ENCODE results near the gene PRKACG.

The PRKACG gene

GRCh38 chr9:68980341-68980914 is 33.5 kb downstream of the PRKACG start:
- DNase-seq = no peak

GRCh38 chr9:68979538-68980314 is 34.2 kb downstream of the PRKACG start:
- DNase-seq = no peak

GRCh38 chr9:68978501-68978900 is 35.4 kb downstream of the PRKACG start:
- DNase-seq = no peak

GRCh38 chr9:68978066-68978465 is 35.8 kb downstream of the PRKACG start:
- no peak for DNase-seq

- DNase-seq = no peak
These were observed 38.4 kb downstream of the PRKACG start for GRCh38 chr9:68975365-68976043.

GRCh38 chr9:68974901-68975300 is 39.0 kb downstream of the PRKACG start:
- DNase-seq = no peak

- no peak for DNase-seq
These were observed 39.5 kb downstream of the PRKACG start for GRCh38 chr9:68974431-68974830.

GRCh38 chr9:68973619-68974018 is 40.3 kb downstream of the PRKACG start:
- no peak for DNase-seq

GRCh38 chr9:68970151-68970550 is 43.8 kb downstream of the PRKACG start:
- DNase-seq = no peak

GRCh38 chr9:68969538-68969937 is 44.4 kb downstream of the PRKACG start:
- no peak for DNase-seq

GRCh38 chr9:68967800-68968199 is 46.1 kb downstream of the PRKACG start:
- DNase-seq = no peak

GRCh38 chr9:68966496-68966944 is 47.4 kb downstream of the PRKACG start:
- DNase-seq = no peak

- no peak for DNase-seq
These were observed 49.1 kb downstream of the PRKACG start for GRCh38 chr9:68964765-68965164.

- DNase-seq = no peak
These were observed 49.8 kb downstream of the PRKACG start for GRCh38 chr9:68964102-68964541.

GRCh38 chr9:68963416-68963815 is 50.5 kb downstream of the PRKACG start:
- no peak for DNase-seq
